Right lobe of liver (tissue), 5 donors: ENCODE data around the gene NFS1. TPM values are rescaled to one million over a fixed set of nuclear protein-coding genes. Genes with fewer than 3 reads are reported as not detected.

Experiments used
- small RNA-seq, 2 experiments: library from RNA; depleted of rRNA; stranded (forward); fragments of <200 nt; gene quantifications; one replicate each; pipeline ENCODE3, GENCODE V24; 2016
- total RNA-seq, 6 experiments: library from RNA; depleted of rRNA in 2 of 6; stranded (reverse); fragments of >200 nt in 2 of 6; fragmentation: NEBNext Ultra II Directional in 3 of 6; extraction: Animal tissue kit (Norgen Biotek cat#: 25700) in 3 of 6; gene quantifications; one replicate each; pipeline versions ENCODE4 v1.1.0 to v1.2.4, GENCODE V29; 2016 to 2023
- donor health status: DM: no; HTN: no; CAD: no.
- donor health status: DM: no; HTN: no; CAD: no.
- donor health status: DM: no; HTN: yes; CAD: no.
- donor health status: DM: no; HTN: yes; CAD: no.

NFS1 gene
- total RNA-seq, 6 experiments from 2014 or later, result 30.9 to 63.7 (median 44.3) TPM

Small RNAs within 50 kb of the gene (small RNA-seq; reads per million reads assigned to genes)
- 0 reads per million in 2 experiments for gene RNU6-759P

Other genes with a start within 250 kb of the NFS1 start
- 10 to 100 TPM in 2 of 6 experiments, 1 to 10 TPM in 4; 5.9 to 11.2 (median 9.0) TPM for gene CEP250, start 243.8 kb downstream of the NFS1 start, total RNA-seq
- not detected for gene C20orf173, start 169.7 kb downstream of the NFS1 start, total RNA-seq
- gene ERGIC3, start 157.3 kb downstream of the NFS1 start, total RNA-seq, result 100 to 1,000 TPM in 4 of 6 experiments, 10 to 100 TPM in 2; 82.7 to 129 (median 112) TPM
- 10 to 100 TPM in 1 of 6 experiments, 1 to 10 TPM in 5; 1.7 to 13.8 (median 3.6) TPM for gene SPAG4, start 83.5 kb downstream of the NFS1 start, total RNA-seq
- gene CPNE1, start 34.5 kb downstream of the NFS1 start, total RNA-seq, result 10 to 100 TPM; 35.5 to 72.0 (median 53.3) TPM
- gene RBM12, start 34.5 kb downstream of the NFS1 start, total RNA-seq, result 10 to 100 TPM; 13.3 to 32.8 (median 21.0) TPM
- 100 to 1,000 TPM in 2 of 6 experiments, 10 to 100 TPM in 4; 70.4 to 209 (median 84.8) TPM for gene ROMO1, start 53 bp upstream of the NFS1 start, total RNA-seq
- gene RBM39, start 42.9 kb upstream of the NFS1 start, total RNA-seq, result 100 to 1,000 TPM in 5 of 6 experiments, 10 to 100 TPM in 1; 86.4 to 166 (median 120) TPM
- 10 to 100 TPM in 5 of 6 experiments, 1 to 10 TPM in 1; 9.3 to 16.7 (median 14.5) TPM for gene PHF20, start 72.7 kb upstream of the NFS1 start, total RNA-seq